ENCODE results near the gene TSPAN18. TPM values are rescaled to one million over a fixed set of nuclear protein-coding genes. Genes with fewer than 3 reads are reported as not detected.

The TSPAN18 gene
- total RNA-seq, 2 experiments from 2014 or later: 5.8 to 8.2 TPM

- DNase-seq: no peak
- POLR2A ChIA-PET: no interaction called here
- Mint-ChIP-seq H3K4me3 (no peak overlapping the region), H3K4me1 (ENCODE audit: low read depth) (peaks cover 4% of the 10 kb centered on the region), H3K36me3 (no peaks in the 10 kb centered on the region), H3K9me3 (no peaks in the 10 kb centered on the region), H3K27me3 (no peaks in the 10 kb centered on the region), H3K27ac (no peak overlapping the region)
- intact Hi-C loops (cut with micrococcal nuclease): no loop called here
- CTCF ChIA-PET: interaction anchor here (1.4 kb wide), 1 partner anchor 286 kb away, joined by 3 read pairs; no protein-coding TSS in a partner anchor
These were observed 179.9 kb downstream of the TSPAN18 start for GRCh38 chr11:44906649-44907048.

GRCh38 chr11:44909557-44909956 is 182.8 kb downstream of the TSPAN18 start:
- Mint-ChIP-seq H3K4me1 (ENCODE audit: low read depth) (peaks cover 4% of the 10 kb centered on the region), H3K9me3 (no peaks in the 10 kb centered on the region), H3K4me3 (no peak overlapping the region), H3K27me3 (no peaks in the 10 kb centered on the region), H3K27ac (no peak overlapping the region), H3K36me3 (no peaks in the 10 kb centered on the region)
- ChIA-PET POLR2A (no interaction called here), CTCF (interaction anchor here (0.9 to 3.0 kb wide), 5 partner anchors 18 to 293 kb away, joined by 3 to 36 read pairs (median 4); no protein-coding TSS in a partner anchor)
- intact Hi-C loops (cut with micrococcal nuclease): no loop called here
- no peak for DNase-seq

- H3K4me1 Mint-ChIP-seq (ENCODE audit: low read depth): peaks cover 4% of the 10 kb centered on the region
- H3K9me3 Mint-ChIP-seq: no peaks in the 10 kb centered on the region
- H3K27ac Mint-ChIP-seq: no peak overlapping the region
- no peaks in the 10 kb centered on the region for H3K36me3 Mint-ChIP-seq
- H3K4me3 Mint-ChIP-seq: no peak overlapping the region
- CTCF ChIA-PET: interaction anchor here (0.8 to 3.0 kb wide), 37 partner anchors 9 to 385 kb away, joined by 3 to 44 read pairs (median 5); partner anchors contain the start of genes CD82 and TSPAN18
- no peak for DNase-seq
- intact Hi-C loops (cut with micrococcal nuclease): loop anchor here (2.0 kb wide), 3 partner anchors 184 to 354 kb away; partner anchors contain the start of gene TSPAN18
- no peaks in the 10 kb centered on the region for H3K27me3 Mint-ChIP-seq
- POLR2A ChIA-PET: no interaction called here
These were observed 183.8 kb downstream of the TSPAN18 start for GRCh38 chr11:44910591-44910990.

- Mint-ChIP-seq H3K4me3 (no peak overlapping the region), H3K36me3 (no peaks in the 10 kb centered on the region)
These were observed 184.5 kb downstream of the TSPAN18 start for GRCh38 chr11:44911029-44911814.

GRCh38 chr11:44912270-44912987 is 185.7 kb downstream of the TSPAN18 start:
- Mint-ChIP-seq H3K27me3 (no peaks in the 10 kb centered on the region), H3K4me1 (ENCODE audit: low read depth) (peaks cover 4% of the 10 kb centered on the region), H3K27ac (no peak overlapping the region), H3K36me3 (no peaks in the 10 kb centered on the region), H3K4me3 (no peak overlapping the region), H3K9me3 (no peaks in the 10 kb centered on the region)
- no peak for DNase-seq
- intact Hi-C loops (cut with micrococcal nuclease): no loop called here
- ChIA-PET POLR2A (no interaction called here), CTCF (interaction anchor here (1.2 to 3.0 kb wide), 15 partner anchors 11 to 356 kb away, joined by 3 to 44 read pairs (median 7); partner anchors contain the start of gene TSPAN18)

More at GRCh38 chr11:44911029-44911814, 184.5 kb downstream of the TSPAN18 start:
- no peaks in the 10 kb centered on the region for H3K9me3 Mint-ChIP-seq
- peak; percentile 88 for DNase-seq
- ChIA-PET CTCF (interaction anchor here (0.6 to 3.0 kb wide), 62 partner anchors 9 to 386 kb away, joined by 3 to 44 read pairs (median 4); partner anchors contain the start of genes CD82 and TSPAN18), POLR2A (interaction anchor here (1.1 kb wide), 1 partner anchor 304 kb away, joined by 3 read pairs; no protein-coding TSS in a partner anchor)
- intact Hi-C loops (cut with micrococcal nuclease): loop anchor here (1.0 to 2.0 kb wide), 4 partner anchors 184 to 354 kb away; partner anchors contain the start of gene TSPAN18
- no peak overlapping the region for H3K27ac Mint-ChIP-seq
- no peaks in the 10 kb centered on the region for H3K27me3 Mint-ChIP-seq
- peaks cover 4% of the 10 kb centered on the region for H3K4me1 Mint-ChIP-seq (ENCODE audit: low read depth)

GRCh38 chr11:44913502-44913901 is 186.7 kb downstream of the TSPAN18 start:
- CTCF ChIA-PET: interaction anchor here (1.2 kb wide), 1 partner anchor 191 kb away, joined by 3 read pairs; no protein-coding TSS in a partner anchor
- H3K36me3 Mint-ChIP-seq: no peaks in the 10 kb centered on the region

GRCh38 chr11:44914105-44914504 is 187.3 kb downstream of the TSPAN18 start:
- intact Hi-C loops (cut with micrococcal nuclease): no loop called here
- H3K27ac Mint-ChIP-seq: no peak overlapping the region
- CTCF ChIA-PET: interaction anchor here (1.2 to 1.8 kb wide), 3 partner anchors 12 to 190 kb away, joined by 3 to 11 read pairs (median 3); no protein-coding TSS in a partner anchor
- no peak overlapping the region for H3K4me3 Mint-ChIP-seq
- POLR2A ChIA-PET: no interaction called here
- DNase-seq: no peak
- H3K9me3 Mint-ChIP-seq: no peaks in the 10 kb centered on the region
- no peaks in the 10 kb centered on the region for H3K27me3 Mint-ChIP-seq
- H3K4me1 Mint-ChIP-seq (ENCODE audit: low read depth): peaks cover 4% of the 10 kb centered on the region
- H3K36me3 Mint-ChIP-seq: no peaks in the 10 kb centered on the region

More at GRCh38 chr11:44913502-44913901, 186.7 kb downstream of the TSPAN18 start:
- no peaks in the 10 kb centered on the region for H3K27me3 Mint-ChIP-seq
- H3K9me3 Mint-ChIP-seq: no peaks in the 10 kb centered on the region
- H3K4me3 Mint-ChIP-seq: no peak overlapping the region
- intact Hi-C loops (cut with micrococcal nuclease): no loop called here
- POLR2A ChIA-PET: no interaction called here
- peaks cover 4% of the 10 kb centered on the region for H3K4me1 Mint-ChIP-seq (ENCODE audit: low read depth)
- DNase-seq: no peak
- H3K27ac Mint-ChIP-seq: no peak overlapping the region

GRCh38 chr11:44915004-44915403 is 188.2 kb downstream of the TSPAN18 start:
- H3K27ac Mint-ChIP-seq: no peak overlapping the region
- H3K27me3 Mint-ChIP-seq: no peaks in the 10 kb centered on the region
- POLR2A ChIA-PET: no interaction called here
- H3K4me1 Mint-ChIP-seq (ENCODE audit: low read depth): peaks cover 4% of the 10 kb centered on the region
- CTCF ChIA-PET: interaction anchor here (0.7 to 1.8 kb wide), 3 partner anchors 11 to 135 kb away, joined by 3 to 11 read pairs (median 3); no protein-coding TSS in a partner anchor
- H3K9me3 Mint-ChIP-seq: no peaks in the 10 kb centered on the region
- H3K4me3 Mint-ChIP-seq: no peak overlapping the region
- no peaks in the 10 kb centered on the region for H3K36me3 Mint-ChIP-seq
- no peak for DNase-seq
- intact Hi-C loops (cut with micrococcal nuclease): no loop called here

GRCh38 chr11:44915621-44916020 is 188.9 kb downstream of the TSPAN18 start:
- Mint-ChIP-seq H3K27me3 (no peaks in the 10 kb centered on the region), H3K4me1 (ENCODE audit: low read depth) (peaks cover 4% of the 10 kb centered on the region), H3K9me3 (no peaks in the 10 kb centered on the region), H3K27ac (no peak overlapping the region), H3K4me3 (no peak overlapping the region), H3K36me3 (no peaks in the 10 kb centered on the region)
- DNase-seq: no peak
- intact Hi-C loops (cut with micrococcal nuclease): no loop called here
- ChIA-PET CTCF (interaction anchor here (0.7 to 1.8 kb wide), 2 partner anchors 11 to 134 kb away, joined by 3 to 11 read pairs; no protein-coding TSS in a partner anchor), POLR2A (no interaction called here)

- Mint-ChIP-seq H3K9me3 (no peaks in the 10 kb centered on the region), H3K36me3 (no peaks in the 10 kb centered on the region), H3K27me3 (no peaks in the 10 kb centered on the region), H3K27ac (no peak overlapping the region), H3K4me3 (no peak overlapping the region), H3K4me1 (ENCODE audit: low read depth) (no peaks in the 10 kb centered on the region)
- intact Hi-C loops (cut with micrococcal nuclease): no loop called here
- CTCF ChIA-PET: no interaction called here
- POLR2A ChIA-PET: no interaction called here
- DNase-seq: no peak
These were observed 189.6 kb downstream of the TSPAN18 start for GRCh38 chr11:44916331-44916730.

GRCh38 chr11:44916801-44917385 is 190.1 kb downstream of the TSPAN18 start:
- H3K4me3 Mint-ChIP-seq: no peak overlapping the region
- ChIA-PET POLR2A (no interaction called here), CTCF (no interaction called here)
- H3K27ac Mint-ChIP-seq: no peak overlapping the region
- DNase-seq: no peak
- H3K27me3 Mint-ChIP-seq: no peaks in the 10 kb centered on the region
- no peaks in the 10 kb centered on the region for H3K4me1 Mint-ChIP-seq (ENCODE audit: low read depth)
- no peaks in the 10 kb centered on the region for H3K9me3 Mint-ChIP-seq
- H3K36me3 Mint-ChIP-seq: no peaks in the 10 kb centered on the region
- intact Hi-C loops (cut with micrococcal nuclease): no loop called here

- intact Hi-C loops (cut with micrococcal nuclease): no loop called here
- Mint-ChIP-seq H3K27ac (no peak overlapping the region), H3K4me3 (no peak overlapping the region), H3K9me3 (no peaks in the 10 kb centered on the region), H3K4me1 (ENCODE audit: low read depth) (no peaks in the 10 kb centered on the region), H3K27me3 (no peaks in the 10 kb centered on the region), H3K36me3 (no peaks in the 10 kb centered on the region)
- ChIA-PET CTCF (no interaction called here), POLR2A (no interaction called here)
- no peak for DNase-seq
These were observed 191.0 kb downstream of the TSPAN18 start for GRCh38 chr11:44917741-44918140.
